Stimulated activated CD8-positive, alpha-beta memory T cell treated with anti-CD3 and anti-CD28 coated beads, Interleukin-12 subunit alpha, Interleukin-12 subunit beta, amount 100 ng/mL, for 24 hours (primary cell): ENCODE data around the gene OR6C76.

Source experiments
- DNase-seq: peaks from one replicate; pipeline ENCODE4 v3.0.0-alpha.2; 2020; ENCODE audit errors: extremely low read depth

Gene OR6C76

GRCh38 chr12:55469291-55469690 lies 43.2 kb downstream of the OR6C76 start:
- no peak for DNase-seq

- no peak for DNase-seq
These were observed 44.2 kb downstream of the OR6C76 start, which contains the start of gene OR6C70 for GRCh38 chr12:55470088-55470829. TSS of gene OR6C70 (minus strand) at chr12:55470138. CDS start at chr12:55470138, 0 bp downstream.

GRCh38 chr12:55472264-55472663 lies 46.2 kb downstream of the OR6C76 start:
- no peak for DNase-seq
